ENCODE measurements around the gene TRAPPC3L.
"Not testable (repeated sequence)": the region's sequence is repeated elsewhere in the genome, so short reads cannot be mapped to it uniquely, and the experiment has no call there.

Gene TRAPPC3L

GRCh38 chr6:116512111-116512559, 33.3 kb downstream of the TRAPPC3L start:
- no peak for DNase-seq

GRCh38 chr6:116511424-116512110, 33.9 kb downstream of the TRAPPC3L start, which contains the start of gene CALHM5:
TSS of gene CALHM5 (plus strand) at chr6:116511639. CDS start at chr6:116511697, 58 bp downstream.
- DNase-seq = peak; percentile 46

DNA sequence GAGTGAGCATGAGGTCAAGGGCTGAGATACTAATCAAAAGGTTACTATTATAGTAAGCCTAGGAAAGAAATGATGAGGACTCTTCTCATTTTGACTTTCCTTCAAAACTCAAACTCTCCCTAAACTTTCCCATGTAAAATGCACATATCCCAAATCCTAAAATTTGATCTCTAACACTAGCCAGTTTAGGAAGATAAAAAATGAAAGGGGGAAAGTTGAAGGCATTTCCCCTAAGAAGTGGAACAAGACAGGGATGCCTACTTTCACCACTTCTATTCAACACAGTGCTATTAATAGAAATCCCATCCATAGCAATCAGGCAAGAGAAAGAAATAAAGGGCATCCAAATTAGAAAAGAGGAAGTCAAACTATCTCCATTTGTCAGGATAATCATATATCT, 37.0 kb downstream of the TRAPPC3L start:
- DNase-seq = no peak

- no peak for DNase-seq
Measured at GRCh38 chr6:116507324-116507723, 38.2 kb downstream of the TRAPPC3L start.

DNA sequence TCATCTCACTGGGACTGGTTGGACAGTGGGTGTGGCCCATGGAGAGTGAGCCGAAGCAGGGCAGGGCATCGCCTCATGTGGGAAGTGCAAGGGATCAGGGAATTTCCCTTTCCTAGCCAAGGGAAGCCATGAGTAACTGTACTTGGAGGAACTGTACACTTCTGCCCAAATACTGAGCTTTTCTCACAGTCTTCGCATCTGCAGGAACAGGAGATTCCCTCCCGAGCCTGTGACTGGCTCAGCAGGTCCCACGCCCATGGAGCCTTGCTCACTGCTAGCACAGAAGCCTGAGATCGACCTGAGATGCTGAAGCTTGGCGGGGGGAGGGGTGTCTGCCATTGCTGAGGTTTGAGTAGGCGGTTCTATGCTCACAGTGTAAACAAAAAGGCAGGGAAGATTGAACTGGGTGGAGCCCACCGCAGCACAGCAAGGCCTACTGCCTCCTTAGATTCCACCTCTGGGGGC, 44.5 kb downstream of the TRAPPC3L start:
- no peak for DNase-seq

- DNase-seq = no peak
Measured at GRCh38 chr6:116497113-116497676, 48.3 kb downstream of the TRAPPC3L start.

- not testable (repeated sequence) for DNase-seq
Measured at GRCh38 chr6:116495161-116495560, 50.3 kb downstream of the TRAPPC3L start.

DNA sequence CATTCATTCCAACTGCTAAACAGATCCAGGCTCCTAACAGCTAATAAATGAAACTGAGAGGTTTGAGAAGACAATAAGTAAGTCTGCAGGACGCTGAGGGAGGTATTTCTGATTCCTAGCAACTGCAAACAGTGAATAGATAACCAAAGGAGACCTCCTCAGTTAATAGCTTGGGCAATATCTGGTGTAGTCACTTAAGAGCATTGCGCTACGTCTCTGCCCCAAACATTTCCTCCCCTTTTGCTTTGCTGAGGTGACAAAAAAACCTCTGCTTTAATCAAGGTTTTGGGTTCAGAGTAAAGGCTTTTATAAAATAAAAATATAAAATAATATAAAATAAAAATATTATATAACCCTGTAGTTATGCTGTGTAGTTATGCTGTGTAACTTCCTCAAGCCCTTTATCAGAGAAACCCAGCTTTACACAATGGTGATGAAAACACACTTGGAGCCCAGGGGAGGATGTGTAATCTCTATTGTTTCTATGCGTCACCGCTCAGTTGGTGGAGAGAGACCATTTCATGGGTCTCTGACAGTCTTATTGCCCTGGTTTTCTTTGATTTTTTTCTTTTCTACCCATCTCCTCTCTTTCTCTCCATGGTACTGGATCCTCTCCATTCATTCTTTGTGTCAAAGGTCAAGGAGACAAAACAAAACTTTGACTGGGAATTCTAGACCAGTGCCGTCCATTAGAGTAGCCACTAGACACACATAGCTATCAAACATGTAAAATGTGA, 53.0 kb downstream of the TRAPPC3L start:
- no peak for DNase-seq

- no peak for DNase-seq
Measured at GRCh38 chr6:116491610-116492330, 53.7 kb downstream of the TRAPPC3L start.

DNA sequence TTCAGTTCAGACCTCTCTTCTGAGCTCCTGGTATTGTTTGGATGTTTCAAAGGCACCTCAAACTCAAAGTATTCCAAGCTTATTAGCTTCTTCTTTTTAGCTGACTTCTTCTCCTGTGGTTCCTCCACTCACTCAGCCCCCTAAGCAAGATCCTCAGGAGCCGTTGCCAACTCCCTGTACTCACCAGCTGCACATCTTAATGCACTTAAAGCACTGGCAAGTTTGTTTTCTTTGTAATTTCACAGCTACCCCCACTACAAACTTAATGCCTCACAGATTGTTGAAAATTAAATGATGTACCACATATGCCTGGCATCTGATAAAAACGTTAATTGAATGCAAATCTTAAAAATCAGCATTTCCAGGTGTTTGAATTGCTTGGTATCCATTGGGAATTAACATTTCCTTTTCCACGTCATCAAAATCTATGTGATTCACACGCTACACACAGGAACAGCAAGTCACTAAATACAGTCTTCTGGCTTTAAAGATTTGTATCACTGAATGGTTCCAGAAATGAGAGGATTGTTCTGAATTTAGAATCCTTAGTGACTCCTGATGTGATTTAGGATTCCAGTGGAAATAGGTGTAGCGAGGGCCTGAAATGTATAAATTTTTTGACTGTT, 59.8 kb downstream of the TRAPPC3L start:
- DNase-seq = no peak

- DNase-seq = no peak
Measured at GRCh38 chr6:116483616-116484015, 61.9 kb downstream of the TRAPPC3L start.

DNA sequence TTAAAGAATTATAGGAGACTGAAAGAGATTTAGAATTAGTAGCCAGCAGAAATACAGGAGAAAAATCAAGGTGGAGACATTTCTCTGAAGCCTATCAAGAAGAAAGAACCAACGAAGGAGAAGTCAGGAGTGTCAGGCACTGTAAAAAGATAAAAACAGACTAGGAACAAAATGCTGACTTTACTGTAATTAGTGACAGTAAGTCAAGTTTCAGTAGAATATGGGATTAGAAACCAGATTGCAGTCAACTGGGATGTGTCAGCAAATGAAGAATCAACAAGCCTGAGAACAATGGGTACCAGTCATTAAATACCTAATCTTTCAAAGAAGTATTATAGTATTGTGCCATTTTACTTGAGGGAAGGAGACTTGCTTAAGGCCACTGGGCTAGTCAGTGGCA, 62.7 kb downstream of the TRAPPC3L start:
- no peak for DNase-seq

DNA sequence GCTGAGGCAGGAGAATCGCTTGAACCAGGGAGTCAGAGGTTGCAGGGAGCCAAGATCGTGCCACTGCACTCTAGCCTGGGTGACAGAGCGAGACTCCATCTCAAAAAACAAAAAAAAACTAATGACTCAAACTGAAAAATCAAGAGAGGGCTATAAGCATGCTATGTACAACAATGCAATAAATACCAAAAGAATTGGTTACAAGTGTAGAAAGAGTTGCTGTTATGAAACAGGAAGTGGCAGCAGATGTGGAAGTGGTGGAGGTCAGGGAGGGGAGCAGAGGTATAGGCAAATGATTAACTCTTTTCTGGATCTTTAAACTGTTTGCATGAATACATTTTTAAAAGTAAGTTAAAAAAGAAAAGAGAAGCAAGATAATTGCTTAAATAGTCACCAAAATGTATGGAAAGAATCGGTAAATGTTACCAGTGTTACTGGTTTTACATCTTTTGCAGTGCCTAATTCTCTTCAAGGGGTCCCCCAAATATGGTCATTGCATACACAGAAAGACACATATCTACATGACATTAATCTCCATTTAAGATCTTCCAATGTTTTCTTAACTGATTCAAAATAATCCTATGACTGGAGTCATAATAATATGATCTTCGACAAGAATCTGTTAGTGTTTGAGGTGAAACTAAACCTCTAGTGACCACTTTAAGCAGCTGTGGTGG, 69.3 kb downstream of the TRAPPC3L start:
- no peak for DNase-seq

DNA sequence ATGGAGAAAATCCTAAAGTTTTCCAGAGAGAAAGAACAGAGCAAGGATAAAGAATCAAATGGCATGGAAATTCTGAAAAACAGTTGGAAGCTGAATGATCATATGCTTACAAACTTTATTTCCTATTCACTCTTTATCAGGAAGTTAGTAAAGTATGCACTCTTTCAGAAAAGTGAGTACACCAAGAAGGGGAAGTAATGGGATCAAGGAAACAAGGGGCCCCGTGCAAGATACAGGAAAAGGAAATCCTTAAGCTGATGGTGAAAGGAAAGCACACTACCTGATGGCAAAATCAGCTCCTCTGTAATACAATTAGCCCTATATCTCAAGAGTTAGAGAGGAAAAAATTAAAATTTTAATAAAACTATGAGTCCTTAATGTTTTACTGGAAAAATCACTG, 70.3 kb downstream of the TRAPPC3L start:
- no peak for DNase-seq

GRCh38 chr6:116472706-116473105, 72.8 kb downstream of the TRAPPC3L start:
- DNase-seq = no peak

GRCh38 chr6:116471531-116471930, 74.0 kb downstream of the TRAPPC3L start:
- no peak for DNase-seq

- DNase-seq = no peak
Measured at GRCh38 chr6:116468293-116468692, 77.2 kb downstream of the TRAPPC3L start.

GRCh38 chr6:116467514-116467913, 78.0 kb downstream of the TRAPPC3L start:
- DNase-seq = no peak

DNA sequence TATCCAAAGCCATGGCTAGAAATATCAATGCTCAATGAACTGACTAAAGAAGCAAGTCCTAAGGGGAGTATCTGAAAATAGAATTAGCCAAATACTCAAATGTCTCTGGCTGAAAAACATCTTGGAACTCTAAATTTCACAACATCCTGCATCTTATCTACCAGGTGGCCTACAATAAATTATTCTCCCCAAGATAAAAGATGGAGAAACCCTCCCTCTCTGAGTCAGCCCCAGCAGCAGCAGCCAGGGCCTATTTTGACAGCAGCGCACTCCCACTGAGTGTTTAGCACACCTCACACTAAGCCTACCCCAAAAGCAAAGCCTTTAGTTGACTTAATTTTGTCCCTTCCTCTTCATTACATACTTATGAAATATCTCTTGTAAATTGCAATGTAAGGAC, 78.4 kb downstream of the TRAPPC3L start:
- no peak for DNase-seq

DNA sequence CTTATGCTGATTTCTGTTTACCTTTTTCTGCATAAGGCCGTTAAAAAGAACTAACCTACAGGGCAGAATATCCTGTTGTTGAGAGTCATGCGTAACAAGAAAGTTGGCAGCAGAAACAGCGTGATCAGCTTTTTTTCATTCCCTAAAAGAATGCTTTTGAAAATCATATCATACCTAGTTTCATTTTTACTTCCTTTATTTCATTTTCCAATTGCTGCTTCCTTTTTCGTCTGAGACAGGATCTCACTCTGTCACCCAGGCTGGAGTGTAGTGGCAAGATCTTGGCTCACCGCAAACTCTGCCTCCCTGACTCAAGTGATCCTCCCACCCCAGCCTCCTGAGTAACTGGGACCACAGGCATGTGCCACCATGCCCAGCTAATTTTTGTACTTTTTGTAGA, 80.2 kb downstream of the TRAPPC3L start:
- DNase-seq = no peak

DNA sequence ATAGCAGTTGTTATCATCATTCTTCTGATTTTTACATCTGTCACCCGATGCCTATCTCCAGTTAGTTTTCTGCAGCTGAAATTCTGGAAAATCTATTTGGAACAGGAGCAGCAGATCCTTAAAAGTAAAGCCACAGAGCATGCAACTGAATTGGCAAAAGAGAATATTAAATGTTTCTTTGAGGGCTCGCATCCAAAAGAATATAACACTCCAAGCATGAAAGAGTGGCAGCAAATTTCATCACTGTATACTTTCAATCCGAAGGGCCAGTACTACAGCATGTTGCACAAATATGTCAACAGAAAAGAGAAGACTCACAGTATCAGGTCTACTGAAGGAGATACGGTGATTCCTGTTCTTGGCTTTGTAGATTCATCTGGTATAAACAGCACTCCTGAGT, 82.2 kb downstream of the TRAPPC3L start:
- no peak for DNase-seq
